ENCODE data around the gene MYH11. TPM values are rescaled to one million over a fixed set of nuclear protein-coding genes. Genes with fewer than 3 reads are reported as not detected.
A peak's percentile ranks its signal among the peaks of the same experiment; 100 is the strongest.

Gene MYH11
- total and polyA plus RNA-seq, 8 donors, result 1.6 to 24.7 (median 5.0) TPM

DNA sequence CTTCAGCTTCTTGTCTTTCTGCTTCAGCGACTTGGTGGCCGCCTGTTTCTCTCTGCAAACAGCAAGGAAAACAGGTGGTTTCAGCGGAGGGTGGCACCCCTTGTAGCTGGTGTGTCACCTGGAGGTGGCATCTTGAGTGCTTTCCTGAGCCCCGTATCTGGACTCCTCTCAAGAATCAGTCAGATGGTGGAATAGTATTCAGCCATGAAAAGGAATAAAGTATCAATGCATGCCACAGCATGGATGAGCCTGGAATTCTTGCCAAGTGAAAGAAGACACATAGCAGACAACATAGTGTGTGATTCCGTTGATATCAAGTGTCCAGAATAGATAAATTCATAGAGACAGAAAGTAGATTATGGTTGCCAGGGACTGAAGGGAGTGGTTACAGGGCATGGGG lies 141.6 kb downstream of the MYH11 start:
- TF ChIP-seq, protein P1, sequence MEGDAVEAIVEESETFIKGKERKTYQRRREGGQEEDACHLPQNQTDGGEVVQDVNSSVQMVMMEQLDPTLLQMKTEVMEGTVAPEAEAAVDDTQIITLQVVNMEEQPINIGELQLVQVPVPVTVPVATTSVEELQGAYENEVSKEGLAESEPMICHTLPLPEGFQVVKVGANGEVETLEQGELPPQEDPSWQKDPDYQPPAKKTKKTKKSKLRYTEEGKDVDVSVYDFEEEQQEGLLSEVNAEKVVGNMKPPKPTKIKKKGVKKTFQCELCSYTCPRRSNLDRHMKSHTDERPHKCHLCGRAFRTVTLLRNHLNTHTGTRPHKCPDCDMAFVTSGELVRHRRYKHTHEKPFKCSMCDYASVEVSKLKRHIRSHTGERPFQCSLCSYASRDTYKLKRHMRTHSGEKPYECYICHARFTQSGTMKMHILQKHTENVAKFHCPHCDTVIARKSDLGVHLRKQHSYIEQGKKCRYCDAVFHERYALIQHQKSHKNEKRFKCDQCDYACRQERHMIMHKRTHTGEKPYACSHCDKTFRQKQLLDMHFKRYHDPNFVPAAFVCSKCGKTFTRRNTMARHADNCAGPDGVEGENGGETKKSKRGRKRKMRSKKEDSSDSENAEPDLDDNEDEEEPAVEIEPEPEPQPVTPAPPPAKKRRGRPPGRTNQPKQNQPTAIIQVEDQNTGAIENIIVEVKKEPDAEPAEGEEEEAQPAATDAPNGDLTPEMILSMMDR (IDR thresholded peaks at IDR 0.05), result no peak
- Histone ChIP-seq H3K9me3 (no peaks in the 10 kb centered on the region), H3K4me3 (no peak overlapping the region), H3K27me3 (no peaks in the 10 kb centered on the region), H3K4me1 (no peaks in the 10 kb centered on the region), H3K27ac (no peak overlapping the region), H3K36me3 (no peaks in the 10 kb centered on the region)
- ATAC-seq, result no peak
- WGBS, 2 donors, result 91 to 92% methylated on average over 5 of the region's 5 CpGs
- no peak for DNase-seq
- FAIRE-seq, result no peak
- intact Hi-C loops (cut with DNase I), result loop anchor here in 1 of 3 donors (10.0 kb wide), 1 partner anchor 50 kb away; no protein-coding TSS in a partner anchor

DNA sequence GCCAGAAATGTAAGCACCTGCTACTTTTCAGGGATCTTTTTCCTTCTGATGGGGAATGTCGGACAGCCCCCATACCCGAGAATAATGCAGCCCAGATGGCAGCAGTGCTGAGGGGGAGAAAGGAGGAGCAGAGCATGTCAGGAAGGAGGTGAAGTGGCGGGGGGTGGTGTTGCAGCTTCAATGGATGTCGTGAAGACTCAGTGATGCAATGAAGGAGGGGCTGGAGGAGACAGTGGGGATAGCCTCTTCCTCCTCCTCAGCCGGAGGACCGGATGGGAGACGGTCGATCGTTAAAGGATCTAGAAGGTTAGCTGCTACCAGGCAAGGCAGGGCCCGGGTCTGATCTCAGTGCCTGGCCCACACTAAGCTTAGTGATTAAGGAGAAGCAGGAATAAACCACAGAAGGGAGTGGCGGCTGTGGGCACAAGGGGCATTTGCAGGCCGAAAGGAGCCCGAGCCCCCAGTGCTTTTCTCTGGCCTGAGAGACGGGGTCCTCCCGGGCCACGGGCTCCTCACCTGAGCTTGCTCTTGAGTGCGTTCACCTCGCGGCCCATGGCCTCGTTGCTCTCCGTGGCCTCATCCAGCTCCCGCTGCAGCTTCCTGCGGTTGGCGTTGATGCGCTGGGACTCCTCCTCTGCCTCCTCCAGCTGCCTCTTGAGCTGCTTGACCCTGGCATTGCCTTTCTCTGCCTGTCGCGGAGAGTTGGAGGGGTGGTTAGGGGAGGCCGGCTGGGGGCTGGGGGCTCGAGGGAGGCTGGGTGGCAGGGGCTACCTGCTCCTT lies 142.2 kb downstream of the MYH11 start:
- H3K4me1 ChIP-seq, result no peaks in the 10 kb centered on the region
- DNase-seq (peak in 1 of 6 donors; percentile 52), FAIRE-seq (no peak), ATAC-seq (no peak)
- H3K36me3 ChIP-seq, result no peaks in the 10 kb centered on the region
- no peaks in the 10 kb centered on the region for H3K9me3 ChIP-seq
- H3K27me3 ChIP-seq, result no peaks in the 10 kb centered on the region
- TF ChIP-seq, protein P1 (IDR thresholded peaks at IDR 0.05), result no peak
- no peak overlapping the region for H3K4me3 ChIP-seq
- no peak overlapping the region for H3K27ac ChIP-seq
- intact Hi-C loops (cut with DNase I), result loop anchor here in 1 of 3 donors (10.0 kb wide), 1 partner anchor 50 kb away; no protein-coding TSS in a partner anchor
- WGBS, 2 donors, result 93 to 95% methylated on average over 25 to 29 of the region's 29 CpGs

DNA sequence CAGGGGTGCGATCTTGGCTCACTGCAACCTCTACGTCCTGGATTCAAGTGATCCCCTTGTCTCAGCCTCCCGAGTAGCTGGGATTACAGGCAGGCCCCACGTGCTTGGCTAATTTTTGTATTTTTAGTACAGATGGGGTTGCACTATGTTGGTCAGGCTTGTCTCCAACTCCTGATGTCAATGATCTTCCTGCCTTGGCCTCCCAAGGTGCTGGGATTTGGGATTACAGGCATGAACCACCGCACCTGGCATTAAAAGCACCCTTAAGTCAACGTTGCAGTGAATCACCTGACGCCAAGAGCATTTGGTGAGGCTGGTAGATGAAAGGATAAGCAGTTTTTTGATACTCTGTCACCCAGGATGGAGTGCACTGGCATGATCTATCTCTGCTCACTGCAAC lies 147.8 kb downstream of the MYH11 start:
- Histone ChIP-seq H3K4me3 (no peak overlapping the region), H3K27me3 (no peaks in the 10 kb centered on the region), H3K9me3 (no peaks in the 10 kb centered on the region), H3K4me1 (no peaks in the 10 kb centered on the region), H3K36me3 (no peaks in the 10 kb centered on the region), H3K27ac (no peak overlapping the region)
- TF ChIP-seq, protein P1 (IDR thresholded peaks at IDR 0.05), result no peak
- intact Hi-C loops (cut with DNase I), result no loop called here
- no peak for DNase-seq
- FAIRE-seq, result no peak
- 83 to 89% methylated on average over 7 of the region's 7 CpGs for WGBS, 2 donors
- ATAC-seq, result no peak

DNA sequence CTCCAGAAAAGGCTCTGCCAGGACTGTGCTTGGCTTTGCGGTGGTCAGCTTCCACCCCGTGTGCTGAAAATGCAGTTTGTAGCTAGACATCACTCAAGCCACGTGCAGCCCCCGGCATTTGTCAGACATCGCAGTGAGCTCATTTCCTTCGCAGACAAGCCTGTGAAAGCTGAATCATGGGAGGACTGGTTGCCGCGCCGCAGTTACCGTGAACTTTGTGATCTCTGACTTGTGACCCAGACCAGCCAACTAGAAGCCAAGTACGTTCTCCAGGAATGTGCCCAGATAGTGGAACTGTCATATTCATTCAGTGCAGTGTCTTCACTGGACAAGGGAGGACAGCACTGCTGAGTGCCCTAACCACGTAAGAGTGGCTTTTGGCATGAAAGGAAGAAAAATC lies 148.7 kb downstream of the MYH11 start:
- TF ChIP-seq, protein P1 (IDR thresholded peaks at IDR 0.05), result no peak
- DNase-seq (no peak), FAIRE-seq (no peak), ATAC-seq (no peak)
- H3K9me3 ChIP-seq, result no peaks in the 10 kb centered on the region
- 88 to 93% methylated on average over 12 of the region's 12 CpGs for WGBS, 2 donors
- intact Hi-C loops (cut with DNase I), result no loop called here
- H3K4me3 ChIP-seq, result no peak overlapping the region
- H3K27me3 ChIP-seq, result no peaks in the 10 kb centered on the region
- no peaks in the 10 kb centered on the region for H3K4me1 ChIP-seq
- no peak overlapping the region for H3K27ac ChIP-seq
- no peaks in the 10 kb centered on the region for H3K36me3 ChIP-seq

DNA sequence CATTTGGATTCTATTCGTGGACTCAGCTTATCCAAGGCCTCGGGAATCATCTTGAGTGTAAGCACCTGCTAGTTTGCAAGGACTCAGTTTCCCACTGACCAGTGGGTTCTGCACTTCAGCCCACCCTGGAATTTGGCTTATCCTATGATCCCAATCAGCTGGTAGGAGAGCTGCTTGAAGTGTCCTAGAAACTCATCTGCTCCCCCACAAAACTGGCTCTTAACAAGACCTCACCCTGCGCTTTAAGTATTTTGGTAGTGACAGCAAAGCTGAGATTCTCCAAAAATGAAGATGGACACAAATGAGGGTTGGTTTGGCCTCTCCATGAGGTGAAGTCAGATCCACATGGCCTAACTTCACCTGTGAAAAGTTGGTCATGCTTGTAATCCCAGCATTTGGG lies 149.5 kb downstream of the MYH11 start:
- Histone ChIP-seq H3K27me3 (no peaks in the 10 kb centered on the region), H3K27ac (no peak overlapping the region), H3K4me1 (no peaks in the 10 kb centered on the region), H3K9me3 (no peaks in the 10 kb centered on the region), H3K36me3 (no peaks in the 10 kb centered on the region), H3K4me3 (no peak overlapping the region)
- ATAC-seq (no peak), FAIRE-seq (no peak), DNase-seq (no peak)
- intact Hi-C loops (cut with DNase I), result no loop called here
- TF ChIP-seq, protein P1 (IDR thresholded peaks at IDR 0.05), result no peak
- 75 to 85% methylated on average over 3 of the region's 3 CpGs for WGBS, 2 donors

Measured in pancreas (tissue), 10 donors.